Endometrium (tissue), 2 donors: ENCODE results near the gene CEACAM8.
"Not testable (repeated sequence)": the region's sequence is repeated elsewhere in the genome, so short reads cannot be mapped to it uniquely, and the experiment has no call there.

Experiments
- FAIRE-seq: peaks from 2 replicates; lab custom pipeline; 2012; peaks lifted over from hg19 to GRCh38; lab: Jason Lieb, UNC
- donor health status: control.
- donor health status: control.

CEACAM8 gene

GRCh38 chr19:42573642-42574041 is 21.1 kb downstream of the CEACAM8 start:
- FAIRE-seq: no peak

GRCh38 chr19:42571116-42571515 is 23.6 kb downstream of the CEACAM8 start:
- no peak for FAIRE-seq

GRCh38 chr19:42569193-42569592 is 25.5 kb downstream of the CEACAM8 start:
- FAIRE-seq: no peak

GRCh38 chr19:42568006-42568405 is 26.7 kb downstream of the CEACAM8 start:
- FAIRE-seq: no peak

- no peak for FAIRE-seq
Observed at GRCh38 chr19:42567567-42567966, 27.2 kb downstream of the CEACAM8 start.

- peak; percentile 31 for FAIRE-seq
Observed at GRCh38 chr19:42563352-42564210, 31.1 kb downstream of the CEACAM8 start.

- FAIRE-seq: no peak
Observed at GRCh38 chr19:42561512-42561911, 33.2 kb downstream of the CEACAM8 start.

- no peak for FAIRE-seq
Observed at GRCh38 chr19:42560731-42561130, 34.0 kb downstream of the CEACAM8 start.

GRCh38 chr19:42558450-42559150 is 36.1 kb downstream of the CEACAM8 start:
- peak; percentile 73 for FAIRE-seq

- not testable (repeated sequence) for FAIRE-seq
Observed at GRCh38 chr19:42557386-42557871, 37.3 kb downstream of the CEACAM8 start.

GRCh38 chr19:42555801-42556200 is 38.9 kb downstream of the CEACAM8 start:
- FAIRE-seq: no peak

GRCh38 chr19:42555317-42555716 is 39.4 kb downstream of the CEACAM8 start:
- no peak for FAIRE-seq

GRCh38 chr19:42554046-42554575 is 40.6 kb downstream of the CEACAM8 start:
- no peak for FAIRE-seq

GRCh38 chr19:42553292-42554045 is 41.3 kb downstream of the CEACAM8 start:
- peak; percentile 61 for FAIRE-seq

- no peak for FAIRE-seq
Observed at GRCh38 chr19:42552086-42553065, 42.3 kb downstream of the CEACAM8 start.

GRCh38 chr19:42550521-42550920 is 44.2 kb downstream of the CEACAM8 start:
- not testable (repeated sequence) for FAIRE-seq

GRCh38 chr19:42549067-42549466 is 45.7 kb downstream of the CEACAM8 start:
- not testable (repeated sequence) for FAIRE-seq

- FAIRE-seq: no peak
Observed at GRCh38 chr19:42548552-42548951, 46.2 kb downstream of the CEACAM8 start.

GRCh38 chr19:42547929-42548328 is 46.8 kb downstream of the CEACAM8 start:
- no peak for FAIRE-seq

- no peak for FAIRE-seq
Observed at GRCh38 chr19:42546831-42547500, 47.8 kb downstream of the CEACAM8 start.
